Keratinocyte (primary cell): ENCODE measurements around the gene PCDH9. TPM values are rescaled to one million over a fixed set of nuclear protein-coding genes. Genes with fewer than 3 reads are reported as not detected.

ENCODE experiments used
- DNase-seq: peaks from one replicate; pipeline ENCODE4 v3.0.0-alpha.2; 2011; ENCODE audit warnings: low read depth, missing footprints, low spot score
- FAIRE-seq: peaks from 2 replicates; lab custom pipeline; 2011; peaks lifted over from hg19 to GRCh38; lab: Jason Lieb, UNC
- H2AFZ ChIP-seq: 2 replicates; pipeline ENCODE4 v1.6.0; 2012; ENCODE audit warnings: low read length, control low read depth, inconsistent platforms; ENCODE audit not compliant: control insufficient read depth
- H3K27ac ChIP-seq: 2 replicates; pipeline ENCODE4 v1.5.1; 2011; ENCODE audit warnings: low read length; ENCODE audit not compliant: control insufficient read depth, insufficient read depth
- H3K27me3 ChIP-seq: 3 replicates; pipeline ENCODE4 v1.6.0; 2011; ENCODE audit warnings: low read length; ENCODE audit not compliant: control insufficient read depth, insufficient read depth; ENCODE audit errors: extremely low read depth
- H3K36me3 ChIP-seq, 2 experiments: 2 replicates in 1 of 2; 3 replicates in 1 of 2; pipeline ENCODE4 v1.5.1; 2011; ENCODE audit warnings: low read length in 2 of 2, mild to moderate bottlenecking in 1 of 2; ENCODE audit not compliant: control insufficient read depth in 2 of 2, insufficient read depth in 2 of 2; ENCODE audit errors: extremely low read depth in 1 of 2
- H3K4me1 ChIP-seq: 3 replicates; pipeline ENCODE4 v1.5.1; 2011; ENCODE audit warnings: low read length; ENCODE audit not compliant: control insufficient read depth, insufficient read depth; ENCODE audit errors: extremely low read depth
- H3K4me2 ChIP-seq: 3 replicates; pipeline ENCODE4 v1.6.0; 2011; ENCODE audit warnings: low read depth, low read length; ENCODE audit not compliant: control insufficient read depth, insufficient read depth; ENCODE audit errors: extremely low read depth
- H3K4me3 ChIP-seq, 3 experiments: fragments of 200-600 bp in 1 of 3; sonication (generic) in 1 of 3; 2 replicates in 2 of 3; 3 replicates in 1 of 3; pipeline ENCODE4 v1.5.1; 2011 to 2016; ENCODE audit warnings: low read length in 3 of 3, mild to moderate bottlenecking in 3 of 3, control low read depth in 2 of 3, inconsistent platforms in 1 of 3, low read depth in 1 of 3, mixed read lengths in 1 of 3, mixed run types in 1 of 3, moderate library complexity in 1 of 3; ENCODE audit not compliant: control insufficient read depth in 2 of 3, insufficient read depth in 2 of 3; ENCODE audit errors: extremely low read depth in 1 of 3
- H3K79me2 ChIP-seq: 2 replicates; pipeline ENCODE4 v1.6.0; 2012; ENCODE audit warnings: low read length; ENCODE audit not compliant: control insufficient read depth, insufficient read depth
- H3K9ac ChIP-seq: 3 replicates; pipeline ENCODE4 v1.6.0; 2011; ENCODE audit warnings: low read length; ENCODE audit not compliant: control insufficient read depth, insufficient read depth; ENCODE audit errors: extremely low read depth
- H3K9me1 ChIP-seq: 3 replicates; pipeline ENCODE4 v1.6.0; 2011; ENCODE audit warnings: low read length; ENCODE audit not compliant: control insufficient read depth, insufficient read depth; ENCODE audit errors: extremely low read depth
- H3K9me3 ChIP-seq: 2 replicates; pipeline ENCODE4 v1.5.1; 2012; ENCODE audit warnings: low read depth, low read length; ENCODE audit not compliant: control insufficient read depth
- H4K20me1 ChIP-seq: 3 replicates; pipeline ENCODE4 v1.6.0; 2011; ENCODE audit warnings: low read length; ENCODE audit not compliant: control insufficient read depth, insufficient read depth; ENCODE audit errors: extremely low read depth
- CTCF ChIP-seq, 3 experiments: IDR thresholded peaks in 1 of 3; conservative IDR thresholded peaks in 1 of 3; optimal IDR thresholded peaks in 1 of 3; 2 replicates in 2 of 3; 3 replicates in 1 of 3; pipeline versions ENCODE3 to v1.5.1; 2011; ENCODE audit warnings: low read length in 3 of 3, mild to moderate bottlenecking in 3 of 3, moderate library complexity in 2 of 3, control low read depth in 1 of 3, inconsistent platforms in 1 of 3; ENCODE audit not compliant: insufficient read depth in 2 of 3; ENCODE audit errors: extremely low read depth in 1 of 3
- EZH2 ChIP-seq: IDR thresholded peaks from one replicate; pipeline ENCODE4 v1.6.1; 2012; ENCODE audit warnings: inconsistent platforms, mild to moderate bottlenecking, low read length, moderate library complexity
- dilution Hi-C: fragments of 300-500 bp; cut with MboI; formaldehyde crosslinking; loops from one replicate; pipeline ENCODE4 v1.7.0; 2020; ENCODE audit warnings: low sequenced_read_pairs; ENCODE audit not compliant: extremely low pct_ligation_motif_present
- polyA plus RNA-seq, 5 experiments: library from polyadenylated mRNA; depleted of rRNA in 3 of 5; stranded (reverse) in 3 of 5; stranded (forward) in 1 of 5; unstranded in 1 of 5; fragments of >200 nt; gene quantifications; 1 replicate in 1 of 5; 2 replicates in 3 of 5; 3 replicates in 1 of 5; pipeline versions ENCODE4 v1.2.1 to v1.2.3, GENCODE V29; 2011 to 2012; ENCODE audit warnings: missing spikeins in 2 of 5, low read depth in 1 of 5, low replicate concordance in 1 of 5

The PCDH9 gene
- polyA plus RNA-seq, 1 donor (not counting 4 experiments of a cell fraction or from before 2014, with no cell fraction given), result 0.21 TPM

- H3K4me1 ChIP-seq, result no peaks in the 10 kb centered on the region
- H4K20me1 ChIP-seq, result no peaks in the 10 kb centered on the region
- no peak overlapping the region for H2AFZ ChIP-seq
- H3K4me3 ChIP-seq, result no peak overlapping the region
- TF ChIP-seq CTCF (optimal IDR thresholded peaks at IDR 0.05 in 1 of 3, IDR thresholded peaks at IDR 0.05 in 1 of 3, conservative IDR thresholded peaks at IDR 0.05 in 1 of 3; ENCODE audit: extremely low read depth in 1 of 3, insufficient read depth in 2 of 3, low read length in 3 of 3) (no peak), EZH2 (no peak)
- dilution Hi-C loops, result no loop called here
- no peaks in the 10 kb centered on the region for H3K27me3 ChIP-seq
- H3K9me3 ChIP-seq, result no peaks in the 10 kb centered on the region
- no peaks in the 10 kb centered on the region for H3K79me2 ChIP-seq
- no peaks in the 10 kb centered on the region for H3K9me1 ChIP-seq
- DNase-seq (no peak), FAIRE-seq (no peak)
- H3K36me3 ChIP-seq, result no peaks in the 10 kb centered on the region
- no peak overlapping the region for H3K4me2 ChIP-seq
- H3K27ac ChIP-seq, result no peak overlapping the region
- H3K9ac ChIP-seq, result no peak overlapping the region
These were observed 515.3 kb downstream of the PCDH9 start for GRCh38 chr13:66714795-66715194.

- no peak overlapping the region for H3K9ac ChIP-seq
- H3K9me1 ChIP-seq, result no peaks in the 10 kb centered on the region
- dilution Hi-C loops, result no loop called here
- no peak for DNase-seq
- no peaks in the 10 kb centered on the region for H3K9me3 ChIP-seq
- no peaks in the 10 kb centered on the region for H3K4me1 ChIP-seq
- TF ChIP-seq CTCF (optimal IDR thresholded peaks at IDR 0.05 in 1 of 3, IDR thresholded peaks at IDR 0.05 in 1 of 3, conservative IDR thresholded peaks at IDR 0.05 in 1 of 3; ENCODE audit: extremely low read depth in 1 of 3, insufficient read depth in 2 of 3, low read length in 3 of 3), result no peak
- no peak for TF ChIP-seq EZH2
- no peak overlapping the region for H3K4me2 ChIP-seq
- no peaks in the 10 kb centered on the region for H3K27me3 ChIP-seq
- no peaks in the 10 kb centered on the region for H4K20me1 ChIP-seq
- no peaks in the 10 kb centered on the region for H3K36me3 ChIP-seq
- H2AFZ ChIP-seq, result no peak overlapping the region
- H3K79me2 ChIP-seq, result no peaks in the 10 kb centered on the region
- no peak for FAIRE-seq
- H3K27ac ChIP-seq, result no peak overlapping the region
- no peak overlapping the region for H3K4me3 ChIP-seq
These were observed 526.0 kb downstream of the PCDH9 start for GRCh38 chr13:66704110-66704509.
